Measurements from ENCODE around the gene CTBP2. TPM values are rescaled to one million over a fixed set of nuclear protein-coding genes. Genes with fewer than 3 reads are reported as not detected.

CTBP2 gene
- total RNA-seq, 1 experiment from 2014 or later = 191 TPM

GRCh38 chr10:124984376-124984775, 176.0 kb downstream of the CTBP2 start:
- no peak for DNase-seq (ENCODE audit: low spot score)
- H3K36me3 Mint-ChIP-seq = peaks cover 51% of the 10 kb centered on the region
- 0 out of 2 replicates have a peak overlapping the region, but pooled peaks have one; percentile 48 for H3K27ac Mint-ChIP-seq
- H3K4me3 Mint-ChIP-seq = no peak overlapping the region
- H3K27me3 Mint-ChIP-seq (ENCODE audit: low read depth) = no peaks in the 10 kb centered on the region
- POLR2A ChIA-PET = no interaction called here
- H3K4me1 Mint-ChIP-seq = peaks cover 5% of the 10 kb centered on the region; the same call in 1 of the 2 replicates
- ATAC-seq = no peak
- CTCF ChIA-PET = interaction anchor here (1.6 kb wide), 1 partner anchor 77 kb away, joined by 6 read pairs; no protein-coding TSS in a partner anchor
- TF ChIP-seq MXD4 (CRISPR knock-in tag; IDR thresholded peaks at IDR 0.05; ENCODE audit: borderline replicate concordance) (no peak), ZSCAN18 (CRISPR knock-in tag; IDR thresholded peaks at IDR 0.05) (no peak), ATF1 (CRISPR knock-in tag; IDR thresholded peaks at IDR 0.05) (no peak), NR2C2 (CRISPR knock-in tag; IDR thresholded peaks at IDR 0.05) (no peak), RORB (CRISPR knock-in tag; IDR thresholded peaks at IDR 0.05) (no peak), ARID4B (CRISPR knock-in tag; IDR thresholded peaks at IDR 0.05; ENCODE audit: borderline replicate concordance) (no peak), GRHL2 (CRISPR knock-in tag; IDR thresholded peaks at IDR 0.05; ENCODE audit: insufficient replicate concordance, severe bottlenecking) (no peak), ZNF425 (CRISPR knock-in tag; conservative IDR thresholded peaks at IDR 0.05) (no peak), ELF4 (CRISPR knock-in tag; IDR thresholded peaks at IDR 0.05; ENCODE audit: low read depth) (no peak), E2F1 (CRISPR knock-in tag; IDR thresholded peaks at IDR 0.05) (no peak), SOX15 (CRISPR knock-in tag; IDR thresholded peaks at IDR 0.05) (no peak), USF1 (CRISPR knock-in tag; IDR thresholded peaks at IDR 0.05) (no peak), PRRX2 (CRISPR knock-in tag; IDR thresholded peaks at IDR 0.05) (no peak), ZNF281 (CRISPR knock-in tag; IDR thresholded peaks at IDR 0.05) (no peak), EMX1 (CRISPR knock-in tag; IDR thresholded peaks at IDR 0.05) (no peak), NR1H2 (CRISPR knock-in tag; IDR thresholded peaks at IDR 0.05) (no peak), ZNF317 (CRISPR knock-in tag; IDR thresholded peaks at IDR 0.05; ENCODE audit: borderline replicate concordance, low read depth) (no peak), ZNF396 (CRISPR knock-in tag; IDR thresholded peaks at IDR 0.05; ENCODE audit: borderline replicate concordance) (no peak), USF2 (CRISPR knock-in tag; IDR thresholded peaks at IDR 0.05) (no peak), HMGA2 (CRISPR knock-in tag; IDR thresholded peaks at IDR 0.05) (no peak)
- H3K9me3 Mint-ChIP-seq = no peaks in the 10 kb centered on the region

Data from WTC11 (cell line).